Measurements from ENCODE around the gene CHGA. TPM values are rescaled to one million over a fixed set of nuclear protein-coding genes. Genes with fewer than 3 reads are reported as not detected.

Gene CHGA
- total and polyA plus RNA-seq, 2 of the 8 experiments (the other 6 are each of a cell fraction or from before 2014, with no cell fraction given), result 17.5 to 28.2 TPM

DNA sequence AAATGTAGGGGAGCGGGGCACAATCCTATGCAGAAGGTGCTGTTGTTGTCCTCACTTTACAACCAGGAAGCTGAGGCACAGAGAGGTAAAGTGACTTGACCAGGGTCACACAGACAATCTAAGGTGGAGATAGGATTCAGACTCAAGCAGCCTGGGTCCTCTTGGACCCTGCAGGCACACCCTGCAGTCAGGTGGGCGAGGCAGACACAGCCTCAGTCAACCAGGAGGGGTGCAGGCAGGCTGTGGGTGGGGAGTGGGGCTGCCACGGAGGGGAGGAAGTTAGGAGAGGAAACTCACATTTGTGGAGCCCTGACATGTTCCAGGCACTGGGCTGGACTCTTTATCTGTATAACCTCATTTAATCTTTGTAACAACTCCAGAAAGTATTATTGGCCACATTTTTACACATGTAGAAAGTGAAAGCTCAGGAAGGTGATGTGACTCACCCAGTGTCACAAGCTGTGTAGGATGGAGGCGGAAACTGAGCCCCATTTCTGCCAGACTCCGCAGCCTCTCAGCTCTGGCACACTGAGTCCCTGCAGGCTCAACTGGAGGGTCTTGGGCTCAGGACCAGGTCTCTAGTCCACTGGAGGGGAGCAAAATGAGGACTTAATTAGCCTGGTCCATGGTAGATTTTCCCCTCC lies 24.9 kb upstream of the CHGA start:
- no peak overlapping the region for H3K27ac ChIP-seq (ENCODE audit: low read depth, low read length)
- CTCF ChIA-PET (ENCODE audit: partially characterized antibody), result interaction anchor here (0.6 to 1.4 kb wide), 2 partner anchors 18 to 21 kb away, joined by 3 to 4 read pairs; no protein-coding TSS in a partner anchor
- H3K9me3 ChIP-seq (ENCODE audit: insufficient read depth in 2 of 2, low read depth in 1 of 2, low read length in 1 of 2), result no peaks in the 10 kb centered on the region
- H3K4me3 ChIP-seq (ENCODE audit: extremely low read depth in 1 of 4, insufficient read depth in 2 of 4, low read depth in 3 of 4, low read length in 4 of 4), result no peak overlapping the region
- no peak overlapping the region for H4K8ac ChIP-seq (ENCODE audit: extremely low read depth, insufficient read depth, low read length)
- H2BK20ac ChIP-seq (ENCODE audit: low read length), result no peak overlapping the region
- H2BK15ac ChIP-seq (ENCODE audit: low read length), result no peak overlapping the region
- peaks cover 0 to 9% (median 6%) of the 10 kb centered on the region in 4 experiments; a peak in 5 of 7 replicates for H3K27me3 ChIP-seq (replicated peaks in 1 of 4; ENCODE audit: control insufficient read depth in 3 of 4, extremely low read depth in 1 of 4, insufficient read depth in 3 of 4, low read length in 3 of 4)
- H3K79me1 ChIP-seq (ENCODE audit: low read depth, low read length), result no peaks in the 10 kb centered on the region
- H3K4me1 ChIP-seq (replicated peaks in 1 of 4; ENCODE audit: control insufficient read depth in 3 of 4, insufficient read depth in 4 of 4, low read length in 3 of 4), result peaks cover 0 to 2% (median 0%) of the 10 kb centered on the region in 4 experiments; a peak in 2 of 7 replicates
- no peaks in the 10 kb centered on the region for H3K79me2 ChIP-seq (ENCODE audit: control insufficient read depth in 1 of 2, insufficient read depth in 2 of 2, low read length in 2 of 2)
- H4K91ac ChIP-seq (replicated peaks; ENCODE audit: insufficient read length, low read length), result no peak overlapping the region
- no peak overlapping the region for H4K5ac ChIP-seq (ENCODE audit: insufficient read length, low read depth, low read length)
- WGBS, 2 experiments (ENCODE audit: extremely low coverage in 1 of 2, insufficient coverage in 1 of 2, insufficient read length in 1 of 2, insufficient replicate concordance in 2 of 2, low coverage in 1 of 2, low lambda C conversion rate in 2 of 2, missing lambda C conversion rate in 1 of 2), result 92% methylated on average over 5 of the region's 5 CpGs; no CpG with 5 or more reads in 1 of the 2 experiments
- POLR2A ChIA-PET (ENCODE audit: partially characterized antibody), result interaction anchor here (0.7 kb wide), 1 partner anchor 285 kb away, joined by 3 read pairs; no protein-coding TSS in a partner anchor
- H3K14ac ChIP-seq (ENCODE audit: insufficient read length), result no peak overlapping the region
- H2BK5ac ChIP-seq (ENCODE audit: low read depth, low read length), result no peak overlapping the region
- no peak for DNase-seq (ENCODE audit: low read depth in 1 of 2, low spot score in 2 of 2)
- no peak overlapping the region for H3K23ac ChIP-seq (ENCODE audit: insufficient read length)
- no peak overlapping the region for H2AFZ ChIP-seq (ENCODE audit: low read length)
- H2BK12ac ChIP-seq (ENCODE audit: low read depth, low read length), result peak overlapping the region; percentile 50; the same call in 1 of the 2 replicates
- no peaks in the 10 kb centered on the region for H4K20me1 ChIP-seq (replicated peaks in 1 of 2; ENCODE audit: control insufficient read depth in 1 of 2, insufficient read depth in 2 of 2, low read length in 2 of 2)
- FAIRE-seq, result no peak
- no peak overlapping the region for H2AK5ac ChIP-seq (ENCODE audit: low read depth, low read length)
- H2BK120ac ChIP-seq (replicated peaks; ENCODE audit: low read depth, low read length), result no peak overlapping the region
- H3K56ac ChIP-seq (replicated peaks; ENCODE audit: insufficient read length, low read depth, low read length), result no peak overlapping the region
- no peaks in the 10 kb centered on the region for H3K23me2 ChIP-seq (ENCODE audit: low read depth, low read length)
- H3K36me3 ChIP-seq (ENCODE audit: control insufficient read depth in 2 of 4, insufficient read depth in 4 of 4, low read length in 3 of 4), result no peaks in the 10 kb centered on the region
- no peak overlapping the region for H3K9ac ChIP-seq (replicated peaks in 1 of 4; ENCODE audit: extremely low read depth in 1 of 4, low read depth in 3 of 4, low read length in 3 of 4)
- H3K4me2 ChIP-seq (ENCODE audit: insufficient read depth in 1 of 2, low read depth in 2 of 2, low read length in 2 of 2), result no peak overlapping the region
- no peak overlapping the region for H3K4ac ChIP-seq (replicated peaks; ENCODE audit: insufficient read length, low read depth, low read length)
- H3K18ac ChIP-seq (ENCODE audit: extremely low read depth, low read length), result no peak overlapping the region; the same call in 1 of the 2 replicates
- TF ChIP-seq ZNF274 (IDR thresholded peaks at IDR 0.05; ENCODE audit: borderline replicate concordance, extremely low read depth, low read length), result no peak
- TF ChIP-seq NANOG (IDR thresholded peaks at IDR 0.05; ENCODE audit: insufficient read depth, low read depth, low read length, poor library complexity, severe bottlenecking), result no peak

Data from H1 (cell line).